Measurements from ENCODE around the gene PACRG.

GRCh38 chr6:163249651-163250101 lies 521.9 kb downstream of the PACRG start:
- no peak for TF ChIP-seq POLR2AphosphoS5 (IDR thresholded peaks at IDR 0.05)
- TF ChIP-seq CTCF (IDR thresholded peaks at IDR 0.05) = no peak
- no peak for TF ChIP-seq POLR2A (IDR thresholded peaks at IDR 0.05)
- TF ChIP-seq EP300 (IDR thresholded peaks at IDR 0.05) = no peak

Measured in stomach (tissue), 4 donors.